Measurements from ENCODE around the gene PUS1. TPM values are rescaled to one million over a fixed set of nuclear protein-coding genes. Genes with fewer than 3 reads are reported as not detected.

Gene PUS1
- polyA plus RNA-seq, 1 experiment = 11.4 TPM

GRCh38 chr12:131914179-131914702 lies 14.8 kb upstream of the PUS1 start:
- Histone ChIP-seq H3K27me3 (ENCODE audit: control insufficient read depth, insufficient read depth, low read length) (no peaks in the 10 kb centered on the region), H3K4me3 (ENCODE audit: low read depth, low read length) (no peak overlapping the region), H3K27ac (ENCODE audit: low read depth, low read length) (no peak overlapping the region), H3K9me3 (ENCODE audit: control insufficient read depth, insufficient read depth, low read length) (no peaks in the 10 kb centered on the region; the same call in 1 of the 2 replicates)
- POLR2A ChIA-PET = no interaction called here
- TF ChIP-seq CTCF (IDR thresholded peaks at IDR 0.05; ENCODE audit: low read depth, low read length) = no peak
- CTCF ChIA-PET = no interaction called here
- DNase-seq (ENCODE audit: low read depth, low spot score) = no peak

GRCh38 chr12:131915000-131915689 lies 13.9 kb upstream of the PUS1 start:
- H3K27ac ChIP-seq (ENCODE audit: low read depth, low read length) = no peak overlapping the region
- CTCF ChIA-PET = no interaction called here
- no peak for TF ChIP-seq CTCF (IDR thresholded peaks at IDR 0.05; ENCODE audit: low read depth, low read length)
- no peaks in the 10 kb centered on the region for H3K27me3 ChIP-seq (ENCODE audit: control insufficient read depth, insufficient read depth, low read length)
- DNase-seq (ENCODE audit: low read depth, low spot score) = no peak
- POLR2A ChIA-PET = no interaction called here
- no peaks in the 10 kb centered on the region; the same call in 1 of the 2 replicates for H3K9me3 ChIP-seq (ENCODE audit: control insufficient read depth, insufficient read depth, low read length)
- H3K4me3 ChIP-seq (ENCODE audit: low read depth, low read length) = no peak overlapping the region

GRCh38 chr12:131915823-131916222 lies 13.3 kb upstream of the PUS1 start:
- Histone ChIP-seq H3K4me3 (ENCODE audit: low read depth, low read length) (no peak overlapping the region), H3K9me3 (ENCODE audit: control insufficient read depth, insufficient read depth, low read length) (no peaks in the 10 kb centered on the region; the same call in 1 of the 2 replicates), H3K27me3 (ENCODE audit: control insufficient read depth, insufficient read depth, low read length) (no peaks in the 10 kb centered on the region), H3K27ac (ENCODE audit: low read depth, low read length) (no peak overlapping the region)
- no peak for TF ChIP-seq CTCF (IDR thresholded peaks at IDR 0.05; ENCODE audit: low read depth, low read length)
- ChIA-PET POLR2A (no interaction called here), CTCF (no interaction called here)
- DNase-seq (ENCODE audit: low read depth, low spot score) = no peak

GRCh38 chr12:131916306-131917138 lies 12.6 kb upstream of the PUS1 start:
- Histone ChIP-seq H3K27ac (ENCODE audit: low read depth, low read length) (no peak overlapping the region), H3K4me3 (ENCODE audit: low read depth, low read length) (no peak overlapping the region), H3K27me3 (ENCODE audit: control insufficient read depth, insufficient read depth, low read length) (no peaks in the 10 kb centered on the region), H3K9me3 (ENCODE audit: control insufficient read depth, insufficient read depth, low read length) (no peaks in the 10 kb centered on the region; the same call in 1 of the 2 replicates)
- TF ChIP-seq CTCF (IDR thresholded peaks at IDR 0.05; ENCODE audit: low read depth, low read length) = no peak
- ChIA-PET POLR2A (no interaction called here), CTCF (no interaction called here)
- no peak for DNase-seq (ENCODE audit: low read depth, low spot score)
